ENCODE results near the gene IGF2BP2. TPM values are rescaled to one million over a fixed set of nuclear protein-coding genes. Genes with fewer than 3 reads are reported as not detected.

Gene IGF2BP2
- total RNA-seq, 4 donors from 2014 or later = 29.3 to 49.8 (median 41.8) TPM

GRCh38 chr3:185865247-185865646 lies 40.4 kb upstream of the IGF2BP2 start:
- TF ChIP-seq EP300 (IDR thresholded peaks at IDR 0.05) (no peak), POLR2A (IDR thresholded peaks at IDR 0.05) (no peak), CTCF (IDR thresholded peaks at IDR 0.05) (no peak)
- no peaks in the 10 kb centered on the region for H3K4me1 ChIP-seq
- no peaks in the 10 kb centered on the region for H3K27me3 ChIP-seq
- DNase-seq (ENCODE audit: low spot score in 2 of 2) = no peak
- peaks cover 0 to 6% (median 0%) of the 10 kb centered on the region in 4 donors for H3K9me3 ChIP-seq
- H3K27ac ChIP-seq = no peak overlapping the region
- WGBS, 2 donors = 59 to 70% methylated on average over 1 of the region's 1 CpG
- H3K4me3 ChIP-seq = no peak overlapping the region
- no peaks in the 10 kb centered on the region for H3K36me3 ChIP-seq

GRCh38 chr3:185864767-185865166 lies 39.9 kb upstream of the IGF2BP2 start:
- TF ChIP-seq POLR2A (IDR thresholded peaks at IDR 0.05) (no peak), EP300 (IDR thresholded peaks at IDR 0.05) (no peak), CTCF (IDR thresholded peaks at IDR 0.05) (no peak)
- Histone ChIP-seq H3K27me3 (no peaks in the 10 kb centered on the region), H3K27ac (no peak overlapping the region), H3K4me1 (no peaks in the 10 kb centered on the region), H3K4me3 (no peak overlapping the region), H3K9me3 (peaks cover 0 to 6% (median 0%) of the 10 kb centered on the region in 4 donors), H3K36me3 (no peaks in the 10 kb centered on the region)
- no peak for DNase-seq (ENCODE audit: low spot score in 2 of 2)
- 79 to 87% methylated on average over 3 of the region's 3 CpGs for WGBS, 2 donors

- Histone ChIP-seq H3K4me3 (no peak overlapping the region), H3K36me3 (no peaks in the 10 kb centered on the region), H3K27ac (no peak overlapping the region), H3K4me1 (no peaks in the 10 kb centered on the region), H3K27me3 (no peaks in the 10 kb centered on the region), H3K9me3 (no peaks in the 10 kb centered on the region)
- DNase-seq (ENCODE audit: low spot score in 2 of 2) = no peak
- TF ChIP-seq EP300 (IDR thresholded peaks at IDR 0.05) (no peak), POLR2A (IDR thresholded peaks at IDR 0.05) (no peak), CTCF (IDR thresholded peaks at IDR 0.05) (no peak)
- 85 to 86% methylated on average over 4 of the region's 4 CpGs for whole genome bisulfite sequencing, 2 donors
These were observed 38.1 kb upstream of the IGF2BP2 start for GRCh38 chr3:185862920-185863319.

GRCh38 chr3:185859294-185859972 lies 34.6 kb upstream of the IGF2BP2 start:
- Histone ChIP-seq H3K4me1 (no peaks in the 10 kb centered on the region), H3K36me3 (no peaks in the 10 kb centered on the region), H3K27me3 (no peaks in the 10 kb centered on the region), H3K4me3 (no peak overlapping the region), H3K9me3 (peaks cover 0 to 23% (median 5%) of the 10 kb centered on the region in 4 donors), H3K27ac (no peak overlapping the region)
- TF ChIP-seq EP300 (IDR thresholded peaks at IDR 0.05) = no peak
- no peak for TF ChIP-seq CTCF (IDR thresholded peaks at IDR 0.05)
- no peak for TF ChIP-seq POLR2A (IDR thresholded peaks at IDR 0.05)
- 84 to 92% methylated on average over 4 of the region's 4 CpGs for WGBS, 2 donors
- no peak for DNase-seq (ENCODE audit: low spot score in 2 of 2)

GRCh38 chr3:185858502-185859225 lies 33.8 kb upstream of the IGF2BP2 start:
- Histone ChIP-seq H3K36me3 (no peaks in the 10 kb centered on the region), H3K9me3 (peaks cover 0 to 23% (median 5%) of the 10 kb centered on the region in 4 donors), H3K27ac (no peak overlapping the region), H3K27me3 (no peaks in the 10 kb centered on the region), H3K4me3 (no peak overlapping the region), H3K4me1 (no peaks in the 10 kb centered on the region)
- TF ChIP-seq POLR2A (IDR thresholded peaks at IDR 0.05) (no peak), EP300 (IDR thresholded peaks at IDR 0.05) (no peak), CTCF (IDR thresholded peaks at IDR 0.05) (no peak)
- no peak for DNase-seq (ENCODE audit: low spot score in 2 of 2)
- WGBS, 2 donors = 88 to 91% methylated on average over 6 to 8 of the region's 8 CpGs
